Neuronal stem cell (in vitro differentiated cells): ENCODE measurements around the gene A4GALT. TPM values are rescaled to one million over a fixed set of nuclear protein-coding genes. Genes with fewer than 3 reads are reported as not detected.

ENCODE experiments used
- small RNA-seq: library from polyadenylated mRNA; stranded (forward); fragments of <200 nt; extraction: miRNeasy Mini kit (QIAGEN cat#:217004); gene quantifications from one replicate; pipeline ENCODE3, GENCODE V24; 2013; ENCODE audit not compliant: insufficient read depth

A4GALT gene

Small RNA genes lying within 50 kb of the gene (small RNA-seq; reads per million reads assigned to genes)
- not detected for gene RF00019
